GM12801 (cell line): Measurements from ENCODE around the gene TTF2.

ENCODE experiments used
- CTCF ChIP-seq: IDR thresholded peaks from one replicate; pipeline ENCODE4 v1.5.1; 2011; ENCODE audit warnings: control low read depth; ENCODE audit not compliant: insufficient read length; ENCODE audit errors: extremely low read depth

The TTF2 gene

GRCh38 chr1:117032681-117033539 is 27.2 kb upstream of the TTF2 start:
- no peak for TF ChIP-seq CTCF

- TF ChIP-seq CTCF, result no peak
Observed at GRCh38 chr1:117033772-117034171, 26.4 kb upstream of the TTF2 start.

GRCh38 chr1:117034791-117035290 is 25.3 kb upstream of the TTF2 start:
- TF ChIP-seq CTCF, result no peak

GRCh38 chr1:117036018-117036461 is 24.1 kb upstream of the TTF2 start:
- no peak for TF ChIP-seq CTCF

- TF ChIP-seq CTCF, result no peak
Observed at GRCh38 chr1:117037802-117038201, 22.3 kb upstream of the TTF2 start.

GRCh38 chr1:117038236-117038635 is 21.9 kb upstream of the TTF2 start:
- no peak for TF ChIP-seq CTCF

GRCh38 chr1:117044217-117044616 is 15.9 kb upstream of the TTF2 start:
- no peak for TF ChIP-seq CTCF
